Endodermal cell (in vitro differentiated cells): Measurements from ENCODE around the gene GPR27. TPM values are rescaled to one million over a fixed set of nuclear protein-coding genes. Genes with fewer than 3 reads are reported as not detected.

Experiments used
- DNase-seq: peaks from one replicate; pipeline ENCODE4 v3.0.0-alpha.2; 2017
- H3K27ac ChIP-seq: 2 replicates; pipeline ENCODE4 v1.5.1; 2013; ENCODE audit warnings: mild to moderate bottlenecking, low read depth, low read length, moderate library complexity
- H3K27me3 ChIP-seq: 2 replicates; pipeline ENCODE4 v1.6.1; 2013; ENCODE audit warnings: mild to moderate bottlenecking, low read length, moderate library complexity; ENCODE audit not compliant: insufficient read depth, control insufficient read depth, poor library complexity, severe bottlenecking
- H3K36me3 ChIP-seq: 2 replicates; pipeline ENCODE4 v1.7.0; 2013; ENCODE audit warnings: mild to moderate bottlenecking, low read length, moderate library complexity; ENCODE audit not compliant: control insufficient read depth, insufficient read depth
- H3K4me1 ChIP-seq: one replicate; pipeline ENCODE4 v1.7.0; 2013; ENCODE audit warnings: low read length; ENCODE audit not compliant: control insufficient read depth, insufficient read depth
- H3K4me3 ChIP-seq: 2 replicates; pipeline ENCODE4 v1.5.1; 2013; ENCODE audit warnings: mild to moderate bottlenecking, low read length, moderate library complexity
- H3K9ac ChIP-seq: 2 replicates; pipeline ENCODE4 v1.6.1; 2013; ENCODE audit warnings: mild to moderate bottlenecking, low read length, moderate library complexity; ENCODE audit not compliant: poor library complexity, severe bottlenecking; ENCODE audit errors: extremely low read depth
- H3K9me3 ChIP-seq: 2 replicates; pipeline ENCODE4 v1.6.1; 2013; ENCODE audit warnings: mild to moderate bottlenecking, low read length, moderate library complexity; ENCODE audit not compliant: control insufficient read depth
- H3K27ac Mint-ChIP-seq: 2 replicates; pipeline ENCODE4 v1.8.0; 2020; ENCODE audit warnings: mixed read lengths
- H3K27me3 Mint-ChIP-seq: 2 replicates; pipeline ENCODE4 v1.8.0; 2021; ENCODE audit warnings: mild to moderate bottlenecking, mixed read lengths; ENCODE audit not compliant: insufficient read depth
- H3K36me3 Mint-ChIP-seq: 2 replicates; pipeline ENCODE4 v1.8.0; 2020; ENCODE audit warnings: low read depth, mixed read lengths
- H3K4me1 Mint-ChIP-seq: 2 replicates; pipeline ENCODE4 v1.8.0; 2020; ENCODE audit warnings: mixed read lengths
- H3K4me3 Mint-ChIP-seq: 2 replicates; pipeline ENCODE4 v1.8.0; 2020; ENCODE audit warnings: mild to moderate bottlenecking, moderate library complexity, mixed read lengths
- H3K9me3 Mint-ChIP-seq: 2 replicates; pipeline ENCODE4 v1.8.0; 2020; ENCODE audit warnings: mild to moderate bottlenecking, mixed read lengths
- CTCF ChIP-seq: fragments of 200-600 bp; sonication (generic); conservative IDR thresholded peaks from 2 replicates; pipeline ENCODE4 v1.5.0; 2021; ENCODE audit warnings: antibody characterized with exemption, mild to moderate bottlenecking
- WGBS, 2 experiments: methylation state at CpG; one replicate each; pipeline versions ENCODE4 v1.1.5 to v1.1.7; 2013; ENCODE audit warnings: missing lambda C conversion rate in 2 of 2, mixed read lengths in 1 of 2; ENCODE audit not compliant: insufficient coverage in 1 of 2, insufficient read length in 1 of 2; 5-methylcytosine and 5-hydroxymethylcytosine counted together
- total RNA-seq, 2 donors: library from RNA; stranded (reverse); fragmentation: NEBNext Ultra II Directional in 1 of 2; extraction: Animal tissue kit (Norgen Biotek cat#: 25700) in 1 of 2; gene quantifications; 2 replicates in 1 of 2; 3 replicates in 1 of 2; pipeline ENCODE4 v1.2.1, GENCODE V29; 2021

GPR27 gene
- total RNA-seq, 2 donors from 2014 or later, result 7.4 to 7.9 TPM

- no peak overlapping the region for H3K9ac ChIP-seq
- whole genome bisulfite sequencing, 2 experiments, result 89 to 100% methylated on average over 1 to 4 of the region's 4 CpGs
- no peak overlapping the region for H3K4me3 ChIP-seq
- no peak for DNase-seq
- no peak for TF ChIP-seq CTCF
- no peaks in the 10 kb centered on the region for H3K36me3 ChIP-seq
- Mint-ChIP-seq H3K9me3 (no peaks in the 10 kb centered on the region), H3K4me3 (no peak overlapping the region), H3K4me1 (no peaks in the 10 kb centered on the region), H3K27ac (no peak overlapping the region), H3K36me3 (no peaks in the 10 kb centered on the region), H3K27me3 (peaks cover 54% of the 10 kb centered on the region)
- H3K4me1 ChIP-seq, result peaks cover 2% of the 10 kb centered on the region
- H3K27ac ChIP-seq, result no peak overlapping the region
- H3K27me3 ChIP-seq, result peaks cover 67% of the 10 kb centered on the region
- H3K9me3 ChIP-seq, result no peaks in the 10 kb centered on the region
Measured at GRCh38 chr3:71718072-71718471, 35.6 kb upstream of the GPR27 start.

- no peak for DNase-seq
Measured at GRCh38 chr3:71721002-71721401, 32.7 kb upstream of the GPR27 start.

GRCh38 chr3:71721651-71722157 is 32.0 kb upstream of the GPR27 start:
- no peak for DNase-seq
- no peak overlapping the region for H3K9ac ChIP-seq
- Mint-ChIP-seq H3K4me3 (no peak overlapping the region), H3K36me3 (no peaks in the 10 kb centered on the region), H3K9me3 (no peaks in the 10 kb centered on the region), H3K4me1 (no peaks in the 10 kb centered on the region), H3K27me3 (peaks cover 78% of the 10 kb centered on the region), H3K27ac (no peak overlapping the region)
- H3K36me3 ChIP-seq, result no peaks in the 10 kb centered on the region
- H3K4me1 ChIP-seq, result peaks cover 1% of the 10 kb centered on the region
- H3K4me3 ChIP-seq, result no peak overlapping the region
- TF ChIP-seq CTCF, result no peak
- WGBS, 2 experiments, result 85 to 90% methylated on average over 4 to 6 of the region's 6 CpGs
- H3K27ac ChIP-seq, result no peak overlapping the region
- H3K9me3 ChIP-seq, result no peaks in the 10 kb centered on the region
- H3K27me3 ChIP-seq, result peaks cover 86% of the 10 kb centered on the region

More at GRCh38 chr3:71721002-71721401, 32.7 kb upstream of the GPR27 start:
- WGBS, 2 experiments, result 92 to 96% methylated on average over 4 to 7 of the region's 7 CpGs
- no peak for TF ChIP-seq CTCF
- no peaks in the 10 kb centered on the region for H3K4me1 Mint-ChIP-seq
- H3K4me3 Mint-ChIP-seq, result no peak overlapping the region
- no peaks in the 10 kb centered on the region for H3K9me3 Mint-ChIP-seq
- Histone ChIP-seq H3K27ac (no peak overlapping the region), H3K9me3 (no peaks in the 10 kb centered on the region), H3K4me1 (peaks cover 2% of the 10 kb centered on the region), H3K36me3 (no peaks in the 10 kb centered on the region), H3K4me3 (no peak overlapping the region), H3K9ac (no peak overlapping the region), H3K27me3 (peaks cover 79% of the 10 kb centered on the region)
- no peak overlapping the region for H3K27ac Mint-ChIP-seq
- H3K27me3 Mint-ChIP-seq, result peaks cover 71% of the 10 kb centered on the region
- no peaks in the 10 kb centered on the region for H3K36me3 Mint-ChIP-seq
